Activated T-cell treated with anti-CD3 and anti-CD28 coated beads, Interleukin-2, amount 50 U/mL, for 1 hour (primary cell): ENCODE results near the gene EIF2B4.
"Not testable (repeated sequence)": the region's sequence is repeated elsewhere in the genome, so short reads cannot be mapped to it uniquely, and the experiment has no call there.

Experiments used
- DNase-seq: peaks from one replicate; pipeline ENCODE4 v3.0.0-alpha.2; 2020

The EIF2B4 gene

DNA sequence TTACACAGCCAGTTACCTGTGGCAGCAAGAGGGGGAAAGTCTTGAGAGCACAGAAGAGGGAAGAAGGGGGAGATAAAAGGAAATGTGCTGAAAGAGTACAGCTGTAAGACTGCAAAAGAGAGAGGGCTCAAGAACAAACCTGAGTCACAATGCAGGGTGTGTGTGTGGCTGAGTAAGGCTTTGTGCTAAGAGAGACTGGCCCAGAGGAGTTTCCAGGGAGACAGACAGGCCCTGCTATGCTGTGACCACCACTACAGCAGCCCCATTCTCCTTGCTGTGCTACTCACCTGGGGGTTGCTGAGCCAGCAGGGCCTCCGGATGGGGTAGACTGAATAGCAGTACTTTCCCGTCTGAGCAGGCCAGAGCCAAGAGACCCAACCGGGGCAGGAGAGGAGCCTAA lies 34.8 kb downstream of the EIF2B4 start:
- DNase-seq = no peak

DNA sequence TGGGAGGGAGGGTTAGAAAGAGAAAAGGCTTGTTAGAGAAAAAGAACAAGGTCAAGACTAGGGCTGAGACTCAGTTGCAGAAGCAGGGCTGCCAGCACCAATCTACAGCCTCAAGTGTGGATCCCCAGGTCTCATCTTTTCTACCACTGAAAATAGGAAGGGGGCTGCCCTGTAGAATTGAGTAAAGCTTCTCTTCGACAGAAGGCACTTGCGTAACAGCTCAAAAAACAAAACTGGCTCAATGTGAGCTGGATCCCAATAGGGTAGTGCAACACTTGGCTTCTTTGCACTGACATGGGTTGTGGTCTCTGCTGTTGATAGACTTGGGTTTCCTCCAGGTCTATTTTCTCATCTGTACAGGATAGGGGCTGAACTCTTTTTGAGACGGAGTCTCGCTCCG lies 45.4 kb downstream of the EIF2B4 start:
- no peak for DNase-seq

DNA sequence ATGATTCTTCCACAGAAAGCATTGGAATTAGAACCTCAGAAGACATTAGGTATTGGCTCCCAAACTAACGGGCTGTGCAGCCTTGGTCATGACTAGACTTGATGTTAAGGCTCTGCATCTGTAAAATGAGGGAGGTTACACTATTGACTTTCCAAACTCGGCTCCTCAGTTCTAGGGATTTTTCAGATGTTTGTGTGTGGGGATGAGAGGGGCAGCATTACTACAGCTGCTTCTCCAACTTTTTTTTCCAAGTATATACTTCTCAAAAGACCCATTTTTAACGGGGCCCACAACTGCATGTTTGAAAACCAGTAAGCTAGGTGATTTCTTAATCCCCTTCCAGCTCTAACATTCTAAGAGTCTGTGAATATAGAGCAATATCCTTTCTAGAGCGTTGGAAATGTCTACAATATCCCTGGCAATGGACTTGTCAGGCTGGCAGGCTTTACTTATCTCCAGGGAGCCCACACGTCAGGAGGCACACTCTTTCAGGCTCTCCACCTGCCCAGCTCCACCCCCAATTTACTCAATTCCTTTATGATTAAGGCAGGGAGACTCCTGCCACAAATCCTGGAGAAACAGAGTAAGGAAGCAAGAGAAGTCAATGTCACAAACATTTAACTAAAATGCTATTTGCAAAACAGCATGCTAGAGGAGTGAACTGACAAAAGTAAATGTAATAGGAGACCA lies 46.4 kb downstream of the EIF2B4 start:
- no peak for DNase-seq

GRCh38 chr2:27322766-27323595 lies 47.2 kb downstream of the EIF2B4 start, which contains the start of gene MPV17:
Gene MPV17, minus strand, starts transcription at chr2:27323097. Its CDS starts 580 bp downstream, at chr2:27322517.
- peak; percentile 85 for DNase-seq

DNA sequence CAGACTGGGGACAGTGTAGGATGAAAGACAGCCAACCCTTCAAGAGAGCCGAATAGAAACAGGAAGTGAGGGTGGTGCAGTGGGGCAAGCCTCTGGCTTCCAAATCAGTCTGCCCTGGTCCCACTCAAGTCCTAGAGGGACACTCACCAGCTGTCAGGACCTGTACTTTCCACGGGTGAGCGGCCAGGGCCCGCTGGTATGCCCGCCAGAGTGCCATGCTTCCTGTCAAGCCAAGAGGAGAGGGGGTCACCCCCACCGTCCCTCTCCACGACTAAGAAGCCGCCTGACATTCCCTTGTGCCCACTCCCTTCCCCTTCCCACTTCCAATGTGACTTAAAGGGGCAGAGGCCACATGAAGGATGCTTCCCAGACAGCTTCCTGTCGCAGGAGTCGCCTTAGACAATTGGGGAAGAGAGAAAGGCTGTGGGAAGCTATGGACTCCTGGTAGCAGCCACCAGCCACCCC lies 47.8 kb downstream of the EIF2B4 start:
- DNase-seq = peak; percentile 37

- no peak for DNase-seq
These were observed 49.1 kb downstream of the EIF2B4 start for GRCh38 chr2:27320958-27321543.

- not testable (repeated sequence) for DNase-seq
These were observed 50.3 kb downstream of the EIF2B4 start for GRCh38 chr2:27319839-27320238.

DNA sequence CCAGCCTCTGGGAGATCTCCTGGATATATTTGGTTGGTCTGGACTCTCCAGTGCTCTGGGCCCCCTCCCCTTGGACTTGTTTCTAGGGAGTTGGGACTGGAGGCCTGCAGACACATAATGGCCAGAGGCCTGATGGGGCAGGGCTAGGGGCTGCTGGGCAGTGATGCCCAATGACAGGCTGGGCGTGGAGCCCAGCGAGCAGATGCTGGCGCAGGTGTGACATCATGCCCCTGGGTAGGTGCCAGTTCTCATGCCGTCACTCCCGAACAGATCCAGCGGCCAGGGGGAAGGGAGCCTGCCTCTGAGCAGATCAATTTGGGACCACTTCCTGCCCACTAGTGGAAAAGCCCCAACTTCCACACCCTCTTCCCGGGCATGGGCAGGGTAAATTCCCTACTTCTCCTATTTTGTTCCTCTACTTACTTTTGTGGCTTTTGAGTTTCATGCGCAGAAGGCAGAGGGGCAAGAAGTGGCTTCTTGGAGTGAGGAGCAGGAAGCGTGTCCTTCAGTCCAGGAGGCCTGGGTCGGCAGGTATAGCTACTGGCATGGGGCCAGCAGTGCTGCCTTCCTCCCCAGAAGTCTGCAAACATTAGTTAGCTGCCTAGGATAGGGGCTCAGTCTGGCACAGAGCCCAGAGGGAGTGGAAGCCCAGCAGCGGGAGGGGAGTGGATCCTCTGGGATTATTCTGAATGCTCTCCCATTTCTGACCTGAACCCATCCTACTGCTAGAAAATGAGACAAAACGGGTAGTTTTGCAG lies 53.3 kb downstream of the EIF2B4 start:
- DNase-seq = no peak

DNA sequence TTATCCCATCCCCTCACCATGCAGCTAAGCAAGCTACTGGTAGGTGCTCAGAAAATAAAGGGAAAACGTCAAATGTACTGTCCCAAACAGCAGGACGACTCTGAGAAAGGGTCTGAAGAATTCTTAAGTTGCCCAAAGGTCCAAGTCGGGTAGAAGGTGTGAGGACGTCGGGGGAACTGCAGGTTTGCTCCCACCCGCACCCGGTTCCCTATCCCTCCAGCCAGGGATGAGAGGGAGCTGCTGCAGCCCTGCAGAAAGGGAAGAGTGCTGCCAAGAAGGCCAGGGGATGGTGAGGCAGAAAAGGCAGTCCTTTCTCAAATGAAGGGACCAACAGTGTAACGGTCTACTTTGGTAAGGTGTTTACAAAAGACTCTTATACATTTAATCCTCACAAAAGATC lies 55.0 kb downstream of the EIF2B4 start:
- DNase-seq = no peak

DNA sequence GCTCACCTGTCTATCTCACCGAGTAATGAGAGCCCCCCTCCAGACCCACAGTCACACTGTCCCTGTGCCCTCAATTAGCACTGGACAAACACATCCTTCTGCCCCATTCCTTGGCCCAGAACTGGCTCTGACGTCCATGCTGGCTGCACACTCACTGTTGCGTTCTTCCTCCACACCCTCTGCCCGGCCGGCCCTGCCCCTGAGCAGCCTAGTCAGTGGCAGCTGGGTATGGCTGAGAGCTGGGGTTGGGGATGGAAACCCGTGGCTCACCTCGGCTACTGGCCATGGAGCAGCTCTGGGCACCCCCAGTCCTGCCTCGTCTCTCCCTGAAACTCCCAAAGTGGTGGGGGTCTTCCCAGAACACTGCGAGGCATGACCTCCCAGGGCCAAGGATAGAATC lies 55.4 kb downstream of the EIF2B4 start:
- DNase-seq = no peak
